HepG2 (cell line): ENCODE measurements around the gene DTD2. TPM values are rescaled to one million over a fixed set of nuclear protein-coding genes. Genes with fewer than 3 reads are reported as not detected.

Experiments
- BATF2 ChIP-seq: sonication (generic); formaldehyde crosslinking; IDR thresholded peaks from 2 replicates; pipeline ENCODE4 v1.8.0; 2022; ENCODE audit warnings: mild to moderate bottlenecking, missing genetic modification reagents, moderate library complexity
- GABPA ChIP-seq, 2 experiments: IDR thresholded peaks; 2 replicates each; pipeline ENCODE4 v1.6.1; 2011 to 2016; ENCODE audit warnings: low read depth in 2 of 2, low read length in 1 of 2, missing biosample characterization in 1 of 2, missing genetic modification characterization in 1 of 2
- GPBP1L1 ChIP-seq: sonication (generic); formaldehyde crosslinking; IDR thresholded peaks from 2 replicates; pipeline ENCODE4 v1.5.0; 2020; ENCODE audit warnings: mild to moderate bottlenecking, missing genetic modification reagents
- HDAC2 ChIP-seq: sonication (generic); formaldehyde crosslinking; IDR thresholded peaks from 2 replicates; pipeline ENCODE4 v1.4.0; 2020; ENCODE audit warnings: missing genetic modification reagents
- JUNB ChIP-seq: sonication (generic); formaldehyde crosslinking; IDR thresholded peaks from 2 replicates; pipeline ENCODE4 v1.8.0; 2022; ENCODE audit warnings: missing genetic modification reagents, mild to moderate bottlenecking, borderline replicate concordance
- JUND ChIP-seq: sonication (generic); formaldehyde crosslinking; IDR thresholded peaks from 2 replicates; pipeline ENCODE4 v1.8.0; 2022; ENCODE audit warnings: mild to moderate bottlenecking, missing genetic modification reagents
- MZF1 ChIP-seq: sonication (generic); formaldehyde crosslinking; IDR thresholded peaks from 2 replicates; pipeline ENCODE4 v1.8.1; 2023; ENCODE audit warnings: mild to moderate bottlenecking, missing genetic modification reagents, borderline replicate concordance
- NR1H2 ChIP-seq: sonication (generic); formaldehyde crosslinking; IDR thresholded peaks from 2 replicates; pipeline ENCODE4 v1.8.1; 2022; ENCODE audit warnings: low read depth, missing genetic modification reagents, borderline replicate concordance
- PAWR ChIP-seq: sonication (generic); formaldehyde crosslinking; IDR thresholded peaks from 2 replicates; pipeline ENCODE4 v1.4.0; 2020; ENCODE audit warnings: missing genetic modification reagents, mild to moderate bottlenecking, borderline replicate concordance
- SNAPC4 ChIP-seq: sonication (generic); formaldehyde crosslinking; IDR thresholded peaks from 2 replicates; pipeline ENCODE4 v1.4.0; 2020; ENCODE audit warnings: mild to moderate bottlenecking, missing genetic modification reagents
- SRSF9 ChIP-seq: fragments of 200-400 bp; formaldehyde crosslinking; IDR thresholded peaks from 2 replicates; pipeline ENCODE4 v1.6.1; 2018; ENCODE audit warnings: borderline replicate concordance, mild to moderate bottlenecking, low read depth, low read length; ENCODE audit not compliant: insufficient read depth, poor library complexity, severe bottlenecking
- USF2 ChIP-seq, 2 experiments: sonication (generic) in 1 of 2; formaldehyde crosslinking in 1 of 2; IDR thresholded peaks; 2 replicates each; pipeline versions ENCODE4 v1.5.1 to v1.6.1; 2011 to 2020; ENCODE audit warnings: borderline replicate concordance in 1 of 2, low read depth in 1 of 2, low read length in 1 of 2, mild to moderate bottlenecking in 1 of 2, missing genetic modification reagents in 1 of 2, moderate library complexity in 1 of 2
- ZMYM3 ChIP-seq: sonication (generic); formaldehyde crosslinking; IDR thresholded peaks from 2 replicates; pipeline ENCODE4 v1.5.1; 2020; ENCODE audit warnings: mild to moderate bottlenecking, missing genetic modification reagents
- ZNF224 ChIP-seq: sonication (generic); formaldehyde crosslinking; IDR thresholded peaks from 2 replicates; pipeline ENCODE4 v1.5.0; 2020; ENCODE audit warnings: mild to moderate bottlenecking, missing genetic modification reagents
- ZNF335 ChIP-seq: sonication (generic); formaldehyde crosslinking; IDR thresholded peaks from 2 replicates; pipeline ENCODE4 v1.4.0; 2020; ENCODE audit warnings: missing genetic modification reagents
- ZNF382 ChIP-seq: sonication (generic); formaldehyde crosslinking; IDR thresholded peaks from 2 replicates; pipeline ENCODE4 v1.5.0; 2020; ENCODE audit warnings: missing genetic modification reagents, mild to moderate bottlenecking, borderline replicate concordance
- polyA plus RNA-seq, 8 experiments: library from polyadenylated mRNA; depleted of rRNA in 3 of 8; stranded (reverse) in 7 of 8; unstranded in 1 of 8; fragments of >200 nt; fragmentation: Illumina TruSeq in 4 of 8; extraction: Trizol in 4 of 8; gene quantifications; 2 replicates each; pipeline versions ENCODE4 v1.2.1 to v1.2.3, GENCODE V29; 2011 to 2016; ENCODE audit warnings: low read depth in 4 of 8, missing spikeins in 1 of 8, mixed read lengths in 1 of 8; ENCODE audit not compliant: insufficient read depth in 1 of 8
- total RNA-seq, 5 experiments: library from RNA; depleted of rRNA; stranded (reverse); fragments of >200 nt; fragmentation: Illumina TruSeq; extraction: Trizol; gene quantifications; 2 replicates each; pipeline ENCODE4 v1.2.3, GENCODE V29; 2016; ENCODE audit warnings: low read depth in 1 of 5
- TF ChIP-seq, protein P1 (sequence below): sonication (generic); formaldehyde crosslinking; IDR thresholded peaks from 2 replicates; pipeline ENCODE4 v1.5.0; 2020; ENCODE audit warnings: missing genetic modification reagents, mild to moderate bottlenecking, borderline replicate concordance

The DTD2 gene
- total and polyA plus RNA-seq, 2 of the 13 experiments (the other 11 are each of a cell fraction or from before 2014, with no cell fraction given), result 22.3 to 49.8 TPM

DNA sequence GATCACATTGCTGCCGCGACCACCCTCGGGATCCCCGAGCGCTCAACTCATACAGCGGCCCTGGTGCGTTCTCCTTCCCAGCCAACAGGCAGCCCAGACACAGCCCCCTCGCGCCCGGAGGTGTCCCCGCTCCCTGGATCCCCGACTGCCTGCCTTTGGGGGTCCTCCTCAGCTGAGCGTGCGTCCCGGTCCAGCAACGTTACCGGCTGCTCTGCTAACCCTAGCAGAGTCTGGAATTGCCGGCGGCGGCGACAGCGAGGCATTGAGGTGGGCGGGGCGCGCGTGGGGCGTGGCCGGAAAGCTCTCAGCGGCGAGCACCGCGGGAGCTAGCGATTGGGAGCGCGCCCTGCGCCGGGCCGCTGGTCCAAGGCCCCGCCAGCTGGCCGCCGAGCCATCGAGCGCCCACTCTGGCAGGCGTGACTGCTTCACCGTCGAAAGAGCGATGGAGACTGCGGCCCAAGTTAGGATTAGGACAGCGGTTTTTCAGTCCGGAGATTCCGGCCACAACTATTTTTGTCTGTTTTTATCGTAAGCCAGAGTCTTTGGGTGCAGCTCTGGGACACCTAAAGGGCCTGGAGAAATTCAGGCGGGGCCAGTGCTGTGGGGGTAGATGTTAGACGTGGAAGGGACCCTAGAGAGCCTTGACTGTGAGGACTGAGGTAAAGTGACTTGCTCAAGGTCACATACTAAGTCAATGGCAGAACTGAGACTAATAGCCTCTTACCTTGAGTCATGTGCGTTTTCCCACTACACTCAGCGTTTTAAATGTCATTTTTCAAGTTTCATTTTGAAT, 36.8 kb downstream of the DTD2 start, which contains the start of gene HEATR5A (continued):
- TF ChIP-seq SRSF9, result no peak
- TF ChIP-seq PAWR, result peak; percentile 99
- TF ChIP-seq JUND (CRISPR knock-in tag), result peak; percentile 89
- TF ChIP-seq, protein P1, sequence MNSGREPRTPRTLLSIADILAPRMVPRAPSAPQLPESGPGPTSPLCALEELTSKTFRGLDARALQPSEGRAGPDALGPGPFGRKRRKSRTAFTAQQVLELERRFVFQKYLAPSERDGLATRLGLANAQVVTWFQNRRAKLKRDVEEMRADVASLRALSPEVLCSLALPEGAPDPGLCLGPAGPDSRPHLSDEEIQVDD (CRISPR knock-in tag), result peak; percentile 97; the same call in 1 of the 2 replicates
- TF ChIP-seq GPBP1L1 (CRISPR knock-in tag), result no peak
- TF ChIP-seq GABPA (IDR thresholded peaks at IDR 0.05; ENCODE audit: low read depth, low read length), result no peak
- peak; percentile 65; the same call in 1 of the 2 replicates for TF ChIP-seq GABPA (CRISPR knock-in tag; IDR thresholded peaks at IDR 0.05; ENCODE audit: low read depth)
- TF ChIP-seq JUNB (CRISPR knock-in tag), result no peak; the same call in 1 of the 2 replicates
- TF ChIP-seq ZNF224, result peak; percentile 98
- peak; percentile 97 for TF ChIP-seq SNAPC4 (CRISPR knock-in tag)
- peak; percentile 100 for TF ChIP-seq ZMYM3
- peak; percentile 91 for TF ChIP-seq ZNF335 (CRISPR knock-in tag)
- no peak; the same call in 1 of the 2 replicates for TF ChIP-seq USF2 (IDR thresholded peaks at IDR 0.05; ENCODE audit: low read depth, low read length)
- no peak; the same call in 1 of the 2 replicates for TF ChIP-seq USF2 (CRISPR knock-in tag; IDR thresholded peaks at IDR 0.05; ENCODE audit: borderline replicate concordance)
- peak; percentile 84 for TF ChIP-seq HDAC2 (CRISPR knock-in tag)
- no peak; the same call in 1 of the 2 replicates for TF ChIP-seq NR1H2 (CRISPR knock-in tag)
- TF ChIP-seq BATF2, result peak; percentile 98
- TF ChIP-seq ZNF382 (CRISPR knock-in tag), result no peak
- peak; percentile 73; the same call in 1 of the 2 replicates for TF ChIP-seq MZF1 (CRISPR knock-in tag)
